ENCODE results near the gene TUBG2.

Gene TUBG2

GRCh38 chr17:42677921-42678781 is 19.1 kb downstream of the TUBG2 start:
- Mint-ChIP-seq H3K27ac (peak overlapping the region; percentile 95), H3K27me3 (peaks cover 66% of the 10 kb centered on the region), H3K4me1 (ENCODE audit: low read depth) (peaks cover 69% of the 10 kb centered on the region), H3K36me3 (ENCODE audit: low read depth) (no peaks in the 10 kb centered on the region), H3K4me3 (peak overlapping the region; percentile 84), H3K9me3 (no peaks in the 10 kb centered on the region)
- intact Hi-C loops (cut with micrococcal nuclease) = loop anchor here (2.0 kb wide), 1 partner anchor 99 kb away; no protein-coding TSS in a partner anchor

DNA sequence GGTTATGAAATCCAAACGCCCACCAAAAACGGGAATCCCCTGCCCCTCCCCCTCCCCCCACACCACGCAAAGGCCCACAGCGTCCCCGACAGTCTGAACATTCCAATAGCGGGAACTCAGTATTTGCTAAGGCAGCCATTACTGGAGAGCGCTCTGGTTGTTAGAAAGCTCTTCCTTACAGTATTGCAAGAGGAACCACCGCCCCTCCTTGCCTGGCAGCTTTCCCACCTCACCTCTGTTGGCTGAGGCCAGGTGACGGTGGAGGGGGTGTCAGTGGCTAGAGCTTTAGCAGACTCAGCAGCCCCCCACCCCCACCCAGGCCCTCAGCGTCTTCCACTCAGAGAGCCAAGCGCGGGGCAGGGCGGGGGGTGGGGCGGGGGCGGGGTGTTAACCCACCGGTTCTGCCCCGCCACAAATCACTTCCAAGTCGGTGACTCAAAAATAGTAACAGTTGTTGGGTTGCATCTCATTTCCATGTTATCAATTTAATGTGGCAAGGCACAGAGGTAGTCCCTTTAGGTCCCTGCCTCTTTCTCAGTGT is 19.9 kb downstream of the TUBG2 start:
- H3K4me1 Mint-ChIP-seq (ENCODE audit: low read depth) = peaks cover 77% of the 10 kb centered on the region
- intact Hi-C loops (cut with micrococcal nuclease) = loop anchor here (1.0 to 2.0 kb wide), 2 partner anchors 71 to 100 kb away; no protein-coding TSS in a partner anchor
- H3K27me3 Mint-ChIP-seq = peaks cover 67% of the 10 kb centered on the region
- no peaks in the 10 kb centered on the region for H3K9me3 Mint-ChIP-seq
- H3K36me3 Mint-ChIP-seq (ENCODE audit: low read depth) = no peaks in the 10 kb centered on the region
- H3K27ac Mint-ChIP-seq = peak overlapping the region; percentile 95
- H3K4me3 Mint-ChIP-seq = peak overlapping the region; percentile 84

DNA sequence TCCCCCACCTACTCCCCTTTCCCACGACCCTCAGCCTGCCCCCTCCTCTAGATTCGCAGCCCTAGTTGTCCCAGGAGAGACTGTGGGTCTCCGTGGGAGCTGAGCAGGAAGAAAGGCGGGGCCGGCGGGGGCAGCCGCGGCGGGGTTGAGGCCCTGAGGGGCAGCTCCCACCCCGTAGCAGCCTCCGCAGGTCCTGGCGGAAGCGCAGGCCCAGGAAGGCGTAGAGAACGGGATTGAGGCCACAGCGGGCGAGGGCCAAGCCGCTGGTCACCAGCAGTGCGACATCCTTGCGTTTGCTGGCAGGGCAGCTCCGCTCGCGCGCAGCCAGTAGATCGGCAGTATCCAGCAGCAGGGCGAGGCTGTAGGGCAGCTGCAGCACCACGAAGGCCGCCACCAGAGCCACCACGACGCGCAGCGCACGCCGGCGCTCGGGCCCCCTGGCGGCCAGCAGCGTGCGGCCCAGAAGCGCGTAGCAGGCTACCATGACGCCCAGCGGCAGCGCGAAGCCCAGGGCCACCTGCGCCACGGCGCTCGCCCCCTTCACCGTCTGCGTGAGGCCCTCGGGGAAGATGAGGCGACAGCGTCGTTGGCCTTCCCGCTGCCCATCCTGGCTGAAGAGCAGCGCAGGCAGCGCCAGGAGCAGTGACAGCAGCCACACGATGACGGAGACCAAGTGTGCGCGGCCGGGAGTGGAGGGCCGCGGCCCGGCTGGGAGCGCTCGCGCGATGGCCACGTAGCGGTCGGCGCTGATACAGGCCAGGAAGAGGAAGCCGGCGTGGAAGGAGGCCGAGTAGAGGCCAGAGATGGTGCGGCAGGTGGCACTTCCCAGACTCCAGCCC is 20.6 kb downstream of the TUBG2 start:
- Mint-ChIP-seq H3K27ac (peak overlapping the region; percentile 95), H3K36me3 (ENCODE audit: low read depth) (no peaks in the 10 kb centered on the region), H3K4me3 (peak overlapping the region; percentile 64), H3K27me3 (peaks cover 67% of the 10 kb centered on the region), H3K9me3 (no peaks in the 10 kb centered on the region), H3K4me1 (ENCODE audit: low read depth) (peaks cover 70% of the 10 kb centered on the region)
- intact Hi-C loops (cut with micrococcal nuclease) = loop anchor here (1.0 to 2.0 kb wide), 2 partner anchors 71 to 101 kb away; no protein-coding TSS in a partner anchor

GRCh38 chr17:42680331-42680808 is 21.3 kb downstream of the TUBG2 start:
- Mint-ChIP-seq H3K36me3 (ENCODE audit: low read depth) (no peaks in the 10 kb centered on the region), H3K27me3 (peaks cover 68% of the 10 kb centered on the region), H3K27ac (peak overlapping the region; percentile 95), H3K4me1 (ENCODE audit: low read depth) (peaks cover 67% of the 10 kb centered on the region), H3K9me3 (no peaks in the 10 kb centered on the region), H3K4me3 (peak overlapping the region; percentile 4)
- intact Hi-C loops (cut with micrococcal nuclease) = no loop called here

DNA sequence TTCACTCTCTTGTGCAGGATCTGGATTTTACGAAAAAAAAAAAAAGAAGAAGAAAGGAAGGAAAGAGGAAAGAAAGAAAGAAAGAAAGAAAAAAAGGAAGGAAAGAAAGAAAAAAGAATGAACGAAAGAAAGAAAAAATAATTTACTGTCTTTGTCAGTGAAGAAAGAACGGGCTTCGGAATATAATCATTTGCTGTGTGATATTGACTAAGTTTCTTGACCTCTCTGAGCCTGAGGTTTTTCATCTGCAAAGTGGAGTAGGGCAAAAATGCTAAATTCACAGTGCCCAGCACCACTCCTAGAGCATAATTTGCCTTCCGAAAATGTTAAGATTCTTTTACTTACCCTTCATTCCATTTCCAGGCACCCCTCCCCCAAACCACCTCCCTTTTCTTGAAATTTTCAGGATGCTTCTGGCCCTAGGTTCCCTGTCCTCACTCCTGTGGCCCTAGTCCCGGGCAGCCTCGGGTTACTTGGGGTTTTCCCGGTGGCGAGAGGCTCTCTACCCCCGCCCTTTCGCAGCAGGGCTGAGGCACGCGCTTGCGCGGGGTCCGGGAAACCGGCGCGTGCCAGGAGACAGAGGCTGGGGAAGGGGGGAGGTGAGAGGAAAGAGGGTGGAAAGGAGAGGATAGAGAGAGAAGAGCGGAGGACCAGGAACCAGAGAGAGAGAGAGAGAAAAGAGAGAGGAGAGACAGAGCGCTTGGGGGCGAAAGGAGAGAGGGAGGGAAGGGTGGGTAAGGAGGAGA is 23.1 kb downstream of the TUBG2 start, which contains the start of gene CNTNAP1:
Gene CNTNAP1 (plus strand): TSS at position 556 of the 746 bp plus-strand sequence. CDS start 299 bp downstream, outside the sequence.
- H3K27ac Mint-ChIP-seq = peak within 1 kb of the TSS; percentile 60
- no peaks in the 10 kb centered on the region for H3K9me3 Mint-ChIP-seq
- peaks cover 55% of the 10 kb centered on the region for H3K4me1 Mint-ChIP-seq (ENCODE audit: low read depth)
- intact Hi-C loops (cut with micrococcal nuclease) = no loop called here
- peak within 1 kb of the TSS; percentile 75 for H3K4me3 Mint-ChIP-seq
- H3K27me3 Mint-ChIP-seq = peaks cover 54% of the 10 kb centered on the region
- H3K36me3 Mint-ChIP-seq (ENCODE audit: low read depth) = no peaks in the 10 kb centered on the region

- Mint-ChIP-seq H3K9me3 (no peaks in the 10 kb centered on the region), H3K36me3 (ENCODE audit: low read depth) (no peaks in the 10 kb centered on the region), H3K4me3 (peak overlapping the region; percentile 75), H3K27me3 (peaks cover 54% of the 10 kb centered on the region), H3K4me1 (ENCODE audit: low read depth) (peaks cover 49% of the 10 kb centered on the region), H3K27ac (peak overlapping the region; percentile 60)
- intact Hi-C loops (cut with micrococcal nuclease) = no loop called here
Observed at GRCh38 chr17:42682722-42683403, 23.8 kb downstream of the TUBG2 start.

- Mint-ChIP-seq H3K4me3 (peak overlapping the region; percentile 39), H3K36me3 (ENCODE audit: low read depth) (no peaks in the 10 kb centered on the region), H3K4me1 (ENCODE audit: low read depth) (peaks cover 44% of the 10 kb centered on the region), H3K27ac (no peak overlapping the region), H3K9me3 (no peaks in the 10 kb centered on the region), H3K27me3 (peaks cover 54% of the 10 kb centered on the region)
- intact Hi-C loops (cut with micrococcal nuclease) = no loop called here
Observed at GRCh38 chr17:42683407-42684034, 24.4 kb downstream of the TUBG2 start.

- Mint-ChIP-seq H3K27me3 (peaks cover 50% of the 10 kb centered on the region), H3K27ac (no peak overlapping the region), H3K9me3 (no peaks in the 10 kb centered on the region), H3K4me3 (no peak overlapping the region), H3K36me3 (ENCODE audit: low read depth) (no peaks in the 10 kb centered on the region), H3K4me1 (ENCODE audit: low read depth) (peaks cover 36% of the 10 kb centered on the region)
- intact Hi-C loops (cut with micrococcal nuclease) = no loop called here
Observed at GRCh38 chr17:42684929-42685556, 26.0 kb downstream of the TUBG2 start.

- no peaks in the 10 kb centered on the region for H3K9me3 Mint-ChIP-seq
- H3K4me1 Mint-ChIP-seq (ENCODE audit: low read depth) = peaks cover 30% of the 10 kb centered on the region
- no peaks in the 10 kb centered on the region for H3K36me3 Mint-ChIP-seq (ENCODE audit: low read depth)
- H3K27me3 Mint-ChIP-seq = peaks cover 46% of the 10 kb centered on the region
- intact Hi-C loops (cut with micrococcal nuclease) = no loop called here
- no peak overlapping the region for H3K4me3 Mint-ChIP-seq
- H3K27ac Mint-ChIP-seq = no peak overlapping the region
Observed at GRCh38 chr17:42685831-42686230, 26.7 kb downstream of the TUBG2 start.

GRCh38 chr17:42686520-42687128 is 27.5 kb downstream of the TUBG2 start:
- H3K36me3 Mint-ChIP-seq (ENCODE audit: low read depth) = no peaks in the 10 kb centered on the region
- H3K27ac Mint-ChIP-seq = no peak overlapping the region
- peaks cover 24% of the 10 kb centered on the region for H3K4me1 Mint-ChIP-seq (ENCODE audit: low read depth)
- H3K9me3 Mint-ChIP-seq = no peaks in the 10 kb centered on the region
- intact Hi-C loops (cut with micrococcal nuclease) = no loop called here
- H3K4me3 Mint-ChIP-seq = no peak overlapping the region
- H3K27me3 Mint-ChIP-seq = peaks cover 40% of the 10 kb centered on the region

DNA sequence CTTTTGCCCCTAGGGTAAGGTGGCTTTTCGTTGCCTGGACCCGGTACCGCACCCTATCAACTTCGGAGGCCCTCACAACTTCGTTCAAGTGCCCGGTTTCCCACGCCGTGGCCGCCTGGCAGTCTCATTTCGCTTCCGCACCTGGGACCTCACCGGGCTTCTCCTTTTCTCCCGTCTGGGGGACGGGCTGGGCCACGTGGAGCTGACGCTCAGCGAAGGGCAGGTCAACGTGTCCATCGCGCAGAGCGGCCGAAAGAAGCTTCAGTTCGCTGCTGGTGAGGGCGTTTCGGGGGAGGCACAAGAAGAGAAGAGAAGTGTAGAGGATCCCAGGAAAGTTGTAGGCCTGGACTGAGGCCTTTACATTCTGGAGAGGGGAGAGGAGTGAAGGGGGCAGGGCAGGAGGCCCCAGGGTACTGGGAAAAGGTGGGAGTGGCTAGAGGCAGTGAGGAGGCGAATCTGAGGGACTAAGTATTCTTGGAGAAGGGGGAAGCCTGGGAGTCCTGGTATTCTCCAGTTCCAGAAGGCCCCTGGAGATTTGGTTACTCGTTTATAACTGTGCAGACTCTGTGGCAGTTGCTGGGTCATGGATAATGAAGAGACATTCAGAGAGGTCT is 28.7 kb downstream of the TUBG2 start:
- Mint-ChIP-seq H3K4me3 (no peak overlapping the region), H3K27me3 (peaks cover 28% of the 10 kb centered on the region), H3K36me3 (ENCODE audit: low read depth) (no peaks in the 10 kb centered on the region), H3K27ac (peak overlapping the region; percentile 35), H3K4me1 (ENCODE audit: low read depth) (peaks cover 12% of the 10 kb centered on the region), H3K9me3 (no peaks in the 10 kb centered on the region)
- intact Hi-C loops (cut with micrococcal nuclease) = no loop called here

Measured in dendritic cell treated with granulocyte-macrophage colony-stimulating factor and Interleukin-4, amounts not matched to agents 40 ng/mL and 50 ng/mL, for 4 days (primary cell).